GM12891 (cell line): ENCODE measurements around the gene CPM.

ENCODE experiments used
- POLR2A ChIP-seq: IDR thresholded peaks from 2 replicates; pipeline ENCODE4 v1.6.1; 2011; ENCODE audit warnings: low read depth, low read length, control low read depth
- POLR2AphosphoS5 ChIP-seq: IDR thresholded peaks from 2 replicates; pipeline ENCODE4 v1.6.1; 2011; ENCODE audit warnings: low read depth, low read length, control low read depth
- POU2F2 ChIP-seq: IDR thresholded peaks from 2 replicates; pipeline ENCODE4 v1.6.1; 2011; ENCODE audit warnings: low read depth, mild to moderate bottlenecking, control low read depth, low read length, moderate library complexity
- SPI1 ChIP-seq: IDR thresholded peaks from 2 replicates; pipeline ENCODE4 v1.6.1; 2011; ENCODE audit warnings: low read depth, low read length, control low read depth
- TAF1 ChIP-seq: IDR thresholded peaks from 2 replicates; pipeline ENCODE4 v1.6.1; 2011; ENCODE audit warnings: low read depth, low read length, control low read depth

DNA sequence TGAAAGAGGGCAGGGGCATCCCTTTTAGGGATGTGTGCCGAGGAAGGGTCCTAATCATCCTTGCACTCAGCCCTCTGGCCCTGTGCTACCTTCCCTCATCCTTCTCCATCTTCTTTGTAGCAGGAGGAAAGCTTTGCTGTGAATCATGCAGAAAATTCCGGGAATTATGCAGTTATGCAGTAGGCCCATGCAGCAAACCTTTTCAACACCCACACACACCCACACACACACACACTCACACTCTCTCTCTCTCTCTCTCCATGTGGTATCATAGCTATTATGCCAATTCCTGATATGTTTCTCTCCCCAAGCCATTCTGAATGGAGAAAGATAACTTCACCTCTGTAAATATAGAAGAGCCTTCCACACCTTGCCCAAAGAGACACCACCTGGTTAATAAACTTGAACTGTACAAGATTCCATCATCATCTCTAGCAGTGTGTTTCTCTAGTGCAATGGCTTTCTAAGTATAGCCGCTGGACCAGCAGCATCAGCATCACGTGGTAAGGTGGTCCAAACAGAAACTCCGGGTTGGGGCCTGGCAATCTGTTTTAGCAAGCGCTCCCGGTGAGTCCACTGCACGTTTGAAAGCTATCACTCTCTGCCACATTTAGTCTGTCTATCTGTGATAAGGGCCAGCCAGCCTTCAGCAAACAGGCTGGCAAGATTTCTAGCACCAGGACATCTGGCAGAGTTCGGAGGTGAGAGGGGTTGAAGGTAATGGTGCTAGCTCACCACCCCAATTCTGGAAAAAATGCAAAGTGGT, 67.4 kb downstream of the CPM start:
- TF ChIP-seq POLR2A = no peak
- no peak for TF ChIP-seq POLR2AphosphoS5
- no peak for TF ChIP-seq TAF1
- no peak for TF ChIP-seq POU2F2
- TF ChIP-seq SPI1 = no peak
